Sciatic nerve (tissue), 2 donors: ENCODE data around the gene ADCYAP1. TPM values are rescaled to one million over a fixed set of nuclear protein-coding genes. Genes with fewer than 3 reads are reported as not detected.

Experiments used
- ATAC-seq: fragments of 200-7000 bp; cut with Tn5 transposase; one replicate; pipeline ENCODE4 v1.9.1; 2020; ENCODE audit warnings: mild to moderate bottlenecking, moderate library complexity
- DNase-seq: peaks from one replicate; pipeline ENCODE4 v3.0.0-alpha.2; 2020; ENCODE audit warnings: low spot score
- intact Hi-C: fragments of 100-400 bp; cut with DNase I; formaldehyde crosslinking; loops from one replicate; pipeline ENCODE4 v1.14.2; 2022
- total RNA-seq: library from RNA; stranded (reverse); fragmentation: NEBNext Ultra II Directional; extraction: Animal tissue kit (Norgen Biotek cat#: 25700); gene quantifications from one replicate; pipeline ENCODE4 v1.2.1, GENCODE V29; 2021
- donor health status: DM: no; HTN: no; CAD: no.
- donor health status: DM: no; HTN: no; CAD: no.

The ADCYAP1 gene
- total RNA-seq, 1 donor from 2014 or later: 0.27 TPM

DNA sequence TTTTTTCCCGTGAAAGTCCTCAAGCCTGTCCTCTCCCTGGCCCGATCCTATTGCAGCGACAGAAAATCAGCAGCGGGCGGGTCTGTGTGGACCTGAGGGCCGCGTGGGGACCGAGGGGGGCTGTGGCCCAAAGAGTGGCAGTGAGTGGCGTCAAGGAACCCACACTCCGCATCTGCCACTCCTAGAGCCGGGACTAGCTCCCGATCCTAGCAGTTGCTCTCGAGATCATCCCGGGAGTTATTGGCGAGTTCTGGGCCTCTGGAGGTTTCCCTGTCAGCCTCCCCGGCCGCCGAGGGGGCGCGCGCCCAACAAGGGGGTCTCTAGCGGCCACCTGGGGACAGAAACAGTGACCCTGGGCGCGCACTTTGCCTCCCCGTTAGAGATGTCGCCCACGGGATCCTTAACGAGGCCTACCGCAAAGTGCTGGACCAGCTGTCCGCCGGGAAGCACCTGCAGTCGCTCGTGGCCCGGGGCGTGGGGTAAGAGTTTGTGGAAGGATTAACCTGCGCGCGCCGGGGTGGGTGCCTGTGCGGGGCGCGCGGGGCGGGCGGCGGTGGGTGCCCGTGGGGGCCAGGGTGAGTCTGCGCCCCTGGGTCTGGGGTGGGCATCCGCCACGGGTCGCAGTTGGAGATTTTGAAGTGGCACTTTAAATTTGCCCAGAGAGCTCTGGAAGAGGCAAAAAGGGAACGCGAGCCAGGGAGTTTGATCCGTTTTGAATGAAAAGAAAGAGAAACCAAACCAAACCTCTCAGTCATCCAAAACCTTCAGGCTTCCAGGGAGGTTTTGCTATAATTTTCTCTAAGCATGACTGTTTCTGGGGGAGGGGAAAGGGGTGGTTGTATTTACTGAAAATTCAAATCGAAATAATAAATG is 3.5 kb downstream of the ADCYAP1 start:
- DNase-seq: no peak
- intact Hi-C loops: no loop called here
- ATAC-seq: no peak

- intact Hi-C loops: no loop called here
- DNase-seq: no peak
These were observed 4.4 kb downstream of the ADCYAP1 start for GRCh38 chr18:908758-909724.

DNA sequence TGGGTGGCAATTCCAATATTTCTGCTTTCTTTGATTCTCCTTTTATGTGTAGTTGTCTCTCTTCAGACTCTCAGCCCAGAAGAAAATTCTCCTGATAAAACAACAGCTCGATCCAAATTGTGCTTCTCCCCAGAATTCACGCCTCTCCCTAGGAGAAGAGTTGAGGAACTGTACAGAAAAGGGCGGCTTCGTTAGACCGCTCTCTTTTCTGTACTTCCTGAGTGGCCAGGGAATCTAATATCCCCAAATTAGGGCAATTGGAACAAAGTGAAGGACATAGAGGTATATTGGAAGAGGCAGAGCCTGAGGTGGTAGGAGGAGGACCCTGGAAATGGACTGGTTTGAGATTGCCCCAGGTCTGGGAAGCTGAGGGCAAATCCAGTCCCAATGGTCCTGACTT is 5.6 kb downstream of the ADCYAP1 start:
- intact Hi-C loops: no loop called here
- ATAC-seq: no peak
- no peak for DNase-seq

More at GRCh38 chr18:908758-909724, 4.4 kb downstream of the ADCYAP1 start:
- no peak for ATAC-seq

DNA sequence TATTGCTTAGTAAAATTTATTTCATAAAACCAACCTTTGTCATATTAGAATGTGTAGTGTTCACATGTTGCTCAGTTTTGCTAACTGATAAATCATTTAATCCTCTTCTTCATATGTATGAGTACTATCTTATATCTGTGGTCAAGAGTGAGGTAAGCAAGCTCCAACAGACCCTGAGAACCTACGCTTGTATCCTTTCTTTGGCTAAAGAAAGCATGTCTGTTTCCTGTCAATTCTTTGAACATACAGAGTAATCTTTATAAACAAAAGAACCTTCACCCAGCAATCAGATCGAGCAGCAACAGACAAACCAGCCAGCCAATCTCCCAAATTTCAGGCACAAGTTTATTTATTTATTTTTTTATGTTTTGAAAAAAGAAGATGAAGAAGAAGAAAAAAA is 6.4 kb downstream of the ADCYAP1 start:
- DNase-seq (no peak), ATAC-seq (no peak)
- intact Hi-C loops: no loop called here

GRCh38 chr18:911486-911885 is 6.8 kb downstream of the ADCYAP1 start:
- intact Hi-C loops: no loop called here
- DNase-seq (no peak), ATAC-seq (no peak)

DNA sequence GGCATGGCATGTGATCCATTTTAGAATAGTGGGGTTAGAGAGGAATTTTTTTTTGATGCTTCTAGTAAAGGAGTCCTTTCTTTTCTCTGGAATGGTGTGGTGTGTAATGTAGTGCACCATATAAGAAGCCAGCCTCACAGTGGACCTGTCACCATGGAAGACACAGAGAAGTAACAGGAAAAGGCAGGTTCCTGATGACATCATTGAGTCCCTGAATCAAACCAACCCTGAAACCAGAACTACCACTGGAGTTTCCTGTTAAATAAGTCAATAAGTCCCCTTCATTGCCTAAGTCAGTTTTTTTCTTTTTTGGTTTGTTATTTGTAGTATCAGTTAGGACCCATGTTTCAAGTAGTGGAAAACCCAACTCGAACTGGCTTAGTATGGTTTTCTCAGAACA is 11.9 kb downstream of the ADCYAP1 start:
- DNase-seq (no peak), ATAC-seq (no peak)
- intact Hi-C loops: no loop called here

DNA sequence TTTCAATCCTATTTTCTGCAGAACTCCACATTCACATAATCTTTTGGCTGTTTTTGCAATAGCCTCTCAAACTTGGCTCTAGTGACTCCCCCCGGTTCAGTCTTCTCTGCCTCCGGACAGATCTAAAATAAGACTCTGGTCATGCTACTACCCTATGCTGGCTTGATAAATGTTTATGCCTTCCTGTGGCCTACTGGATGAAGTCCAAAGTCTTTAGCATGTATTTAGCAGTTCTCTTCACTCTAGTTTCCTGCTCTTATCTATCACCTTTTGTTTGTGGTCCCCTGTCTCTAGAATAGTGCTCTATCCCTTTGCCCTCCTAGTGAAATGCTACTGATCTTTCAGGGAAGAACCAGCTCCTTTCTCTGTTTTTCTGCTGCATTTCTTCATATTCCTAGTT is 14.4 kb downstream of the ADCYAP1 start:
- no peak for DNase-seq
- no peak for ATAC-seq
- intact Hi-C loops: no loop called here

DNA sequence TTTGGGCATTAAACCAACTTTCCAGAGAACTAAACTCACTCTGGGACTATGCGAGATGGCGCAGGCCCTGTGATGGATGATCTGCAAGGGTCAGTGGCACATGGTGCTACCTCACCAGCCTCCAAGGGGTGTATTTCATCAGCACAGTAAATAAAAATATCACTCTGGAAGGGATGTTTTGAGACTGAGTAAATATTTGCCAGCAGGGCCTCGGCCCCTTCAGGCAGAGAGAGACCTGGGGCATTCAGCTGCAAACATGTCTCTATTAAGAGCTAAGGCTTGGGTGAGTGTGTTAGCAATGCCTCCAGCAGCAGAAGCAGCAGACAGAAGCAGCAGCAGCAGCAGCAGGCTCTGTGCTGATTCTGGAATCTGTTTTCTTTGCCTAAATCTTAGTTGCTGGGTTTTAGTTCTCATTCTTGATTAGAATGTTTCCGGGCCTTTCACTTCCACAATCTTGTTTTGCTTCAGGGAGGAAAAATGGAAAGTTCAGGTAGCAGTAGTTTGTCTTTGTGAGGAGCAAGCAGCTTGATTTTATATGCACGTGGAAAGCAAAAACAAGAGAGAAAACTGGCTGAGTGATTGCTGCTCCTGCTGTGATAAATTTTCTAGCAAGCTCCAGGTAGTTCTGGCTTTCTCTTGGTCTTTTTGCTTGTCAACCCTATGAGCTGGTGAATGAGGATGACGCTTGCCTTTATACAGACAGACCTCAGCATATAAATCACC is 18.6 kb downstream of the ADCYAP1 start:
- intact Hi-C loops: no loop called here
- ATAC-seq (no peak), DNase-seq (no peak)

GRCh38 chr18:924987-925386 is 20.3 kb downstream of the ADCYAP1 start:
- no peak for DNase-seq
- ATAC-seq: no peak
- intact Hi-C loops: no loop called here

- no peak for DNase-seq
- intact Hi-C loops: no loop called here
- ATAC-seq: no peak
These were observed 22.3 kb downstream of the ADCYAP1 start for GRCh38 chr18:926946-927345.

DNA sequence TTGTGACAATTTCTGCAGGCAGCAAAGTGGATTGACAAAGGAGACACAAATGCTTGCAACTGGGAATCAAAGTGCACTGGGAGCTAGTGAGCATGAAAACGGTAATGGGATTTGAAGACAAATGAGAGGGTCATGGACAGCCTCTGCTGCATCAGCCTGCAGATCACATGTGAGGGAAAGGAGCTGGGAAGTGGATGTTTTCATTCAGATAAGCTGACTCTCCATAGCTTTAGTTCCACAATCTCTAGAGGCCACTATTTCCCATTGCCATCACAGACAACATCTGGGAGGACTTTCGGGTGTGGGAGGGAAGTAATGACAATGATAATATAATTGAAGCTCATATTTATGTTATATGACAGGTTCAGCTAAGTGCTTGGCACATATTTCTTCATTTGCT is 28.4 kb downstream of the ADCYAP1 start:
- intact Hi-C loops: no loop called here
- no peak for ATAC-seq

DNA sequence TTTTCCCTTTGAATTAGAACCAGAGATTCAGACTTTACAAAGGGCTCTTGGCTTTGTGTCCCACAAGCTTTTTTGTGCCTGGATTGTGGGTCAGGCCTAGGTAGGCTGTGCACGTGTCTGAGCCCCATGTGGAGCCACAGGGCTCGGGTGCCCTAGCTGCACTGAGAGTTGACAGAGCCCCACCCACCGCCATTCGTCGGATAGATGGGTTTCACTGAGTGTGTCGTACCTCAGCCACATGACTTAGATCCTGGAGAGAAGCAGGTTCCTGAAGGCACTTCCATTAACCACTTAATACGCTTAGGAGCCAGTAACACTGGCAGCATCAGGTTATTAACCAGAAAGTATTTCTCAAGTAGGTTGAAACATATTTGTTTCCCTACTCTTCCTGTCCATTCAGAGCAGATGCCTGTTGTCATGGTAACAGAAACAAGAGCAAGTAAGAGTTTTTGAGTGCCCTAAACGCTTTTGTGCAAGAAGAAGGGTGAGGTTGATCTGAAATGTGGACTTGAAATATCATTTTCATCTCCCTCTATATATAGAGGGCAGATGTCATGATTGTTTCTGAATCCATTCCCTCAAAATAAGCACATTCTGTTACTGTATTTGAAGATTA is 30.0 kb downstream of the ADCYAP1 start:
- DNase-seq: no peak
- intact Hi-C loops: no loop called here

More for the DNA sequence above, 28.4 kb downstream of the ADCYAP1 start:
- no peak for DNase-seq

GRCh38 chr18:936941-937340 is 32.3 kb downstream of the ADCYAP1 start:
- no peak for ATAC-seq
- intact Hi-C loops: no loop called here

More for the DNA sequence above, 30.0 kb downstream of the ADCYAP1 start:
- ATAC-seq: no peak

DNA sequence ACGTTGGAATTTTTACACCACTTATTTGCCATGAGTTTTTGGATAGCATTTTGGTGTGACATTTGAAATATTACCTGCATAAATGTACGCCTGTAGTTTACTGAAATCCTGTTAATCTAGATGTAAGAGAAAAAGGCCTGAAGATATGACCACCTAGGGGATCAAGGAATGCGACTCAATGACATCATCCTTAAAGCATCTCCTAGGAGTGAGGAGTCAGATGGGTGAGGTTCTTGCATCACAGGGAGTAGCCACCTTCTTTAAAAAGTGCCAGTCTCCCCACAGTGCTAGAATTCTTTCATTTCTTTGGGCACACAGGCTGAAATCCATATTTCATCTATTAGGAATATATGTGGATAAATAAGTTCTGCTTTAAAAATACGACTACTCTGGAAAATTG is 34.5 kb downstream of the ADCYAP1 start:
- DNase-seq: no peak
- intact Hi-C loops: no loop called here
- no peak for ATAC-seq

More at GRCh38 chr18:936941-937340, 32.3 kb downstream of the ADCYAP1 start:
- DNase-seq: no peak

- no peak for ATAC-seq
- intact Hi-C loops: no loop called here
- DNase-seq: no peak
These were observed 35.3 kb downstream of the ADCYAP1 start for GRCh38 chr18:939958-940357.

GRCh38 chr18:941331-941730 is 36.7 kb downstream of the ADCYAP1 start:
- DNase-seq (no peak), ATAC-seq (no peak)
- intact Hi-C loops: no loop called here

- no peak for DNase-seq
- intact Hi-C loops: no loop called here
- ATAC-seq: peak; percentile 66
These were observed 39.8 kb downstream of the ADCYAP1 start for GRCh38 chr18:944440-944839.

GRCh38 chr18:949724-950631 is 45.3 kb downstream of the ADCYAP1 start:
- intact Hi-C loops: no loop called here
- ATAC-seq (no peak), DNase-seq (no peak)
